ENCODE data around the gene ABCC6.
"Not testable (repeated sequence)": the region's sequence is repeated elsewhere in the genome, so short reads cannot be mapped to it uniquely, and the experiment has no call there.

Gene ABCC6

GRCh38 chr16:16149710-16150116, 73.6 kb downstream of the ABCC6 start:
- H3K4me3 ChIP-seq (ENCODE audit: low read depth, low read length) = no peak overlapping the region
- no peak for TF ChIP-seq CTCF (IDR thresholded peaks at IDR 0.05; ENCODE audit: low read depth, low read length, missing control alignments)
- DNase-seq (ENCODE audit: low read depth) = no peak

GRCh38 chr16:16148755-16149154, 74.5 kb downstream of the ABCC6 start:
- DNase-seq (ENCODE audit: low read depth) = no peak

GRCh38 chr16:16148000-16148599, 75.2 kb downstream of the ABCC6 start:
- H3K4me3 ChIP-seq (ENCODE audit: low read depth, low read length); DNase-seq (ENCODE audit: low read depth): not testable (repeated sequence)

More at GRCh38 chr16:16148755-16149154, 74.5 kb downstream of the ABCC6 start:
- H3K4me3 ChIP-seq (ENCODE audit: low read depth, low read length) = no peak overlapping the region
- no peak for TF ChIP-seq CTCF (IDR thresholded peaks at IDR 0.05; ENCODE audit: low read depth, low read length, missing control alignments)

- no peak for TF ChIP-seq CTCF (IDR thresholded peaks at IDR 0.05; ENCODE audit: low read depth, low read length, missing control alignments)
- H3K4me3 ChIP-seq (ENCODE audit: low read depth, low read length) = no peak overlapping the region
- DNase-seq (ENCODE audit: low read depth) = no peak
Observed at GRCh38 chr16:16147316-16147999, 75.8 kb downstream of the ABCC6 start.

GRCh38 chr16:16146380-16147315, 76.6 kb downstream of the ABCC6 start:
- no peak for DNase-seq (ENCODE audit: low read depth)
- H3K4me3 ChIP-seq (ENCODE audit: low read depth, low read length) = no peak overlapping the region
- TF ChIP-seq CTCF (IDR thresholded peaks at IDR 0.05; ENCODE audit: low read depth, low read length, missing control alignments) = no peak

GRCh38 chr16:16145286-16145685, 78.0 kb downstream of the ABCC6 start:
- no peak for DNase-seq (ENCODE audit: low read depth)
- peak; percentile 6 for TF ChIP-seq CTCF (IDR thresholded peaks at IDR 0.05; ENCODE audit: low read depth, low read length, missing control alignments)
- H3K4me3 ChIP-seq (ENCODE audit: low read depth, low read length) = no peak overlapping the region

- TF ChIP-seq CTCF (IDR thresholded peaks at IDR 0.05; ENCODE audit: low read depth, low read length, missing control alignments) = no peak
- H3K4me3 ChIP-seq (ENCODE audit: low read depth, low read length) = no peak overlapping the region
- DNase-seq (ENCODE audit: low read depth) = no peak
Observed at GRCh38 chr16:16144416-16144815, 78.9 kb downstream of the ABCC6 start.

Data from GM12864 (cell line).